BJ (cell line): Measurements from ENCODE around the gene MAML2. TPM values are rescaled to one million over a fixed set of nuclear protein-coding genes. Genes with fewer than 3 reads are reported as not detected.

Experiments used
- CTCF ChIA-PET: fragments of 350-600 bp; formaldehyde crosslinking; extraction: SDS; loops from one replicate; lab custom pipeline; 2021; ENCODE audit warnings: antibody characterized with exemption, inconsistent platforms; lab: Yijun Ruan, JAX
- POLR2A ChIA-PET: fragments of 300-600 bp; sonication (Branson Sonifier 250); formaldehyde crosslinking; extraction: SDS; loops from one replicate; lab custom pipeline; 2021; ENCODE audit warnings: antibody characterized with exemption; lab: Charles Lee
- DNase-seq: peaks from one replicate; pipeline ENCODE4 v3.0.0-alpha.2; 2011; ENCODE audit warnings: low read depth
- H3K27me3 ChIP-seq: 2 replicates; pipeline ENCODE4 v1.6.0; 2011; ENCODE audit warnings: low read length; ENCODE audit not compliant: control insufficient read depth, insufficient read depth
- H3K36me3 ChIP-seq: 2 replicates; pipeline ENCODE4 v1.5.1; 2011; ENCODE audit warnings: low read length; ENCODE audit not compliant: control insufficient read depth, insufficient read depth
- H3K4me3 ChIP-seq: 2 replicates; pipeline ENCODE4 v1.5.1; 2011; ENCODE audit warnings: low read depth, mild to moderate bottlenecking, control low read depth, low read length
- polyA plus RNA-seq: library from polyadenylated mRNA; depleted of rRNA; stranded (reverse); fragments of >200 nt; gene quantifications from 2 replicates; pipeline ENCODE4 v1.2.3, GENCODE V29; 2011
- TF ChIP-seq, protein P1 (sequence below): IDR thresholded peaks from 2 replicates; pipeline ENCODE4 v1.5.1; 2011; ENCODE audit warnings: low read depth, mild to moderate bottlenecking, control low read depth, inconsistent platforms, low read length, moderate library complexity; ENCODE audit not compliant: insufficient read depth

The MAML2 gene
- polyA plus RNA-seq, 1 experiment, result 22.0 TPM

GRCh38 chr11:96043291-96043690, 299.7 kb downstream of the MAML2 start:
- ChIA-PET POLR2A (no interaction called here), CTCF (interaction anchor here (0.8 to 2.2 kb wide), 2 partner anchors 10 to 300 kb away, joined by 3 to 9 read pairs; partner anchors contain the start of gene MAML2)
- Histone ChIP-seq H3K36me3 (no peaks in the 10 kb centered on the region), H3K4me3 (no peak overlapping the region), H3K27me3 (no peaks in the 10 kb centered on the region)
- TF ChIP-seq, protein P1, sequence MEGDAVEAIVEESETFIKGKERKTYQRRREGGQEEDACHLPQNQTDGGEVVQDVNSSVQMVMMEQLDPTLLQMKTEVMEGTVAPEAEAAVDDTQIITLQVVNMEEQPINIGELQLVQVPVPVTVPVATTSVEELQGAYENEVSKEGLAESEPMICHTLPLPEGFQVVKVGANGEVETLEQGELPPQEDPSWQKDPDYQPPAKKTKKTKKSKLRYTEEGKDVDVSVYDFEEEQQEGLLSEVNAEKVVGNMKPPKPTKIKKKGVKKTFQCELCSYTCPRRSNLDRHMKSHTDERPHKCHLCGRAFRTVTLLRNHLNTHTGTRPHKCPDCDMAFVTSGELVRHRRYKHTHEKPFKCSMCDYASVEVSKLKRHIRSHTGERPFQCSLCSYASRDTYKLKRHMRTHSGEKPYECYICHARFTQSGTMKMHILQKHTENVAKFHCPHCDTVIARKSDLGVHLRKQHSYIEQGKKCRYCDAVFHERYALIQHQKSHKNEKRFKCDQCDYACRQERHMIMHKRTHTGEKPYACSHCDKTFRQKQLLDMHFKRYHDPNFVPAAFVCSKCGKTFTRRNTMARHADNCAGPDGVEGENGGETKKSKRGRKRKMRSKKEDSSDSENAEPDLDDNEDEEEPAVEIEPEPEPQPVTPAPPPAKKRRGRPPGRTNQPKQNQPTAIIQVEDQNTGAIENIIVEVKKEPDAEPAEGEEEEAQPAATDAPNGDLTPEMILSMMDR, result no peak
- DNase-seq, result no peak

GRCh38 chr11:96038046-96038445, 304.9 kb downstream of the MAML2 start:
- POLR2A ChIA-PET, result no interaction called here
- Histone ChIP-seq H3K4me3 (no peak overlapping the region), H3K36me3 (peaks cover 2% of the 10 kb centered on the region), H3K27me3 (no peaks in the 10 kb centered on the region)
- no peak for DNase-seq
- CTCF ChIA-PET, result no interaction called here
- TF ChIP-seq, protein P1, result no peak

- ChIA-PET POLR2A (no interaction called here), CTCF (interaction anchor here (0.8 kb wide), 1 partner anchor 352 kb away, joined by 3 read pairs; the partner anchor contains the start of gene CCDC82)
- Histone ChIP-seq H3K4me3 (no peak overlapping the region), H3K36me3 (peaks cover 2% of the 10 kb centered on the region), H3K27me3 (no peaks in the 10 kb centered on the region)
- DNase-seq, result no peak
- TF ChIP-seq, protein P1, result no peak
Observed at GRCh38 chr11:96037405-96037949, 305.5 kb downstream of the MAML2 start.

GRCh38 chr11:96036863-96037262, 306.1 kb downstream of the MAML2 start:
- TF ChIP-seq, protein P1, result no peak
- DNase-seq, result no peak
- POLR2A ChIA-PET, result no interaction called here
- CTCF ChIA-PET, result interaction anchor here (0.6 kb wide), 1 partner anchor 112 kb away, joined by 3 read pairs; no protein-coding TSS in a partner anchor
- H3K4me3 ChIP-seq, result no peak overlapping the region
- peaks cover 2% of the 10 kb centered on the region for H3K36me3 ChIP-seq
- H3K27me3 ChIP-seq, result no peaks in the 10 kb centered on the region

DNA sequence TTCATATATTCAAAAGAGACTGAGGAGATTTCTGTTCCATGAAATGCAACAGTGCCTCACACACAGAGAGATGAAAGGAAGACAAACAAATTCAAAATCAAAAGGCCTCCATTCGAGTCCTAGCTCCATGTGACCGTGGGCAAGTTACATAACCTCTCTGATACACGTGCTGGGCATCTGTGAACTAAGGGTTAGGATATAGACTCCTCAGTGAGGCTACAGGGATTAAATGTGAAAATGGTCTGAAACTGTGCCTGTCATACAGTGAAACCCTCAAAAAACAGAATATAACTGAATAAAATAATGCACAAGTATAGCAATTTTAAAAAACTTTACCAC, 307.3 kb downstream of the MAML2 start:
- no peak overlapping the region for H3K4me3 ChIP-seq

More for the DNA sequence above, 307.3 kb downstream of the MAML2 start:
- H3K27me3 ChIP-seq, result no peaks in the 10 kb centered on the region
- DNase-seq, result no peak
- ChIA-PET POLR2A (no interaction called here), CTCF (no interaction called here)
- peaks cover 2% of the 10 kb centered on the region for H3K36me3 ChIP-seq
- TF ChIP-seq, protein P1, result no peak
